Colonic mucosa (tissue), 4 donors: ENCODE data around the gene CAMK1D. TPM values are rescaled to one million over a fixed set of nuclear protein-coding genes. Genes with fewer than 3 reads are reported as not detected.

Source experiments
- DNase-seq: peaks from one replicate; pipeline ENCODE4 v3.0.0-alpha.2; 2020
- H3K27ac ChIP-seq: fragments of 200-600 bp; one replicate; pipeline ENCODE4 v1.8.0; 2021
- H3K27me3 ChIP-seq: fragments of 200-600 bp; one replicate; pipeline ENCODE4 v1.8.0; 2021
- H3K36me3 ChIP-seq: fragments of 200-600 bp; one replicate; pipeline ENCODE4 v1.8.0; 2021
- H3K4me1 ChIP-seq: fragments of 200-600 bp; one replicate; pipeline ENCODE4 v1.8.0; 2021; ENCODE audit warnings: mild to moderate bottlenecking
- H3K4me3 ChIP-seq: fragments of 200-600 bp; one replicate; pipeline ENCODE4 v1.8.0; 2021
- H3K9ac ChIP-seq, 2 donors: one replicate each; pipeline ENCODE4 v1.7.0; 2013; ENCODE audit warnings: control low read depth in 2 of 2, low read depth in 2 of 2, low read length in 2 of 2
- H3K9me3 ChIP-seq: fragments of 200-600 bp; one replicate; pipeline ENCODE4 v1.8.0; 2021
- CTCF ChIP-seq: fragments of 200-600 bp; IDR thresholded peaks from one replicate; pipeline ENCODE4 v1.8.0; 2022; ENCODE audit warnings: antibody characterized with exemption, mild to moderate bottlenecking
- intact Hi-C: fragments of 100-400 bp; cut with DNase I; formaldehyde crosslinking; loops from one replicate; pipeline ENCODE4 v1.14.1; 2022
- total RNA-seq, 2 donors: library from RNA; stranded (reverse); fragmentation: NEBNext Ultra II Directional in 1 of 2; extraction: Animal tissue kit (Norgen Biotek cat#: 25700) in 1 of 2; gene quantifications; one replicate each; pipeline ENCODE4 v1.2.1, GENCODE V29; 2021
- donor health status: healthy.
- donor health status: DM: no; HTN: no; CAD: no.
- donor health status: DM: no; HTN: no; CAD: no.

CAMK1D gene
- total RNA-seq, 2 donors from 2014 or later, result 21.3 to 29.7 TPM

GRCh38 chr10:12393831-12394230 is 44.5 kb downstream of the CAMK1D start:
- Histone ChIP-seq H3K4me1 (no peaks in the 10 kb centered on the region), H3K9ac (no peak overlapping the region)
- TF ChIP-seq CTCF, result no peak

GRCh38 chr10:12394241-12395033 is 45.1 kb downstream of the CAMK1D start:
- no peaks in the 10 kb centered on the region for H3K27me3 ChIP-seq
- no peaks in the 10 kb centered on the region for H3K9me3 ChIP-seq
- no peak for DNase-seq
- TF ChIP-seq CTCF, result no peak
- H3K36me3 ChIP-seq, result no peaks in the 10 kb centered on the region
- H3K27ac ChIP-seq, result no peak overlapping the region
- H3K4me1 ChIP-seq, result no peaks in the 10 kb centered on the region
- H3K9ac ChIP-seq, result no peak overlapping the region
- H3K4me3 ChIP-seq, result no peak overlapping the region
- intact Hi-C loops, result no loop called here

More at GRCh38 chr10:12393831-12394230, 44.5 kb downstream of the CAMK1D start:
- Histone ChIP-seq H3K9me3 (no peaks in the 10 kb centered on the region), H3K27me3 (no peaks in the 10 kb centered on the region), H3K4me3 (no peak overlapping the region), H3K36me3 (no peaks in the 10 kb centered on the region), H3K27ac (no peak overlapping the region)
- no peak for DNase-seq
- intact Hi-C loops, result no loop called here

- intact Hi-C loops, result no loop called here
- H3K4me3 ChIP-seq, result no peak overlapping the region
- DNase-seq, result no peak
Measured at GRCh38 chr10:12396093-12396492, 46.7 kb downstream of the CAMK1D start.

GRCh38 chr10:12396567-12396966 is 47.2 kb downstream of the CAMK1D start:
- Histone ChIP-seq H3K4me1 (no peaks in the 10 kb centered on the region), H3K9ac (peak overlapping the region in 1 of 2 donors; percentile 35), H3K27me3 (no peaks in the 10 kb centered on the region), H3K36me3 (no peaks in the 10 kb centered on the region), H3K9me3 (no peaks in the 10 kb centered on the region), H3K4me3 (no peak overlapping the region), H3K27ac (no peak overlapping the region)
- TF ChIP-seq CTCF, result no peak
- no peak for DNase-seq
- intact Hi-C loops, result no loop called here

More at GRCh38 chr10:12396093-12396492, 46.7 kb downstream of the CAMK1D start:
- Histone ChIP-seq H3K36me3 (no peaks in the 10 kb centered on the region), H3K27me3 (no peaks in the 10 kb centered on the region), H3K9ac (no peak overlapping the region), H3K4me1 (no peaks in the 10 kb centered on the region), H3K27ac (no peak overlapping the region), H3K9me3 (no peaks in the 10 kb centered on the region)
- no peak for TF ChIP-seq CTCF

- no peak for DNase-seq
- H3K4me3 ChIP-seq, result no peak overlapping the region
- H3K4me1 ChIP-seq, result no peaks in the 10 kb centered on the region
- H3K27ac ChIP-seq, result no peak overlapping the region
- no peaks in the 10 kb centered on the region for H3K9me3 ChIP-seq
- intact Hi-C loops, result no loop called here
- H3K27me3 ChIP-seq, result no peaks in the 10 kb centered on the region
- H3K9ac ChIP-seq, result no peak overlapping the region
- TF ChIP-seq CTCF, result no peak
- no peaks in the 10 kb centered on the region for H3K36me3 ChIP-seq
Measured at GRCh38 chr10:12397147-12397896, 48.0 kb downstream of the CAMK1D start.
